HUES48 (cell line): Measurements from ENCODE around the gene TDP1.
"Not testable (repeated sequence)": the region's sequence is repeated elsewhere in the genome, so short reads cannot be mapped to it uniquely, and the experiment has no call there.

ENCODE experiments used
- H3K27ac ChIP-seq: one replicate; pipeline ENCODE4 v1.7.0; 2013; ENCODE audit warnings: low read depth, low read length, inconsistent platforms
- H3K27me3 ChIP-seq: 2 replicates; pipeline ENCODE4 v1.6.1; 2013; ENCODE audit warnings: mild to moderate bottlenecking, low read length; ENCODE audit not compliant: control insufficient read depth, insufficient read depth
- H3K36me3 ChIP-seq: 2 replicates; pipeline ENCODE4 v1.6.1; 2013; ENCODE audit warnings: low read length; ENCODE audit not compliant: control insufficient read depth, insufficient read depth
- H3K4me1 ChIP-seq: 2 replicates; pipeline ENCODE4 v1.6.1; 2013; ENCODE audit warnings: mild to moderate bottlenecking, low read length; ENCODE audit not compliant: control insufficient read depth, insufficient read depth
- H3K4me3 ChIP-seq: 2 replicates; pipeline ENCODE4 v1.5.1; 2013; ENCODE audit warnings: mild to moderate bottlenecking, low read depth, low read length
- H3K9ac ChIP-seq: 2 replicates; pipeline ENCODE4 v1.6.1; 2013; ENCODE audit warnings: mild to moderate bottlenecking, low read depth, low read length, moderate library complexity
- H3K9me3 ChIP-seq: 2 replicates; pipeline ENCODE4 v1.6.1; 2013; ENCODE audit warnings: low read length; ENCODE audit not compliant: control insufficient read depth, insufficient read depth

TDP1 gene

DNA sequence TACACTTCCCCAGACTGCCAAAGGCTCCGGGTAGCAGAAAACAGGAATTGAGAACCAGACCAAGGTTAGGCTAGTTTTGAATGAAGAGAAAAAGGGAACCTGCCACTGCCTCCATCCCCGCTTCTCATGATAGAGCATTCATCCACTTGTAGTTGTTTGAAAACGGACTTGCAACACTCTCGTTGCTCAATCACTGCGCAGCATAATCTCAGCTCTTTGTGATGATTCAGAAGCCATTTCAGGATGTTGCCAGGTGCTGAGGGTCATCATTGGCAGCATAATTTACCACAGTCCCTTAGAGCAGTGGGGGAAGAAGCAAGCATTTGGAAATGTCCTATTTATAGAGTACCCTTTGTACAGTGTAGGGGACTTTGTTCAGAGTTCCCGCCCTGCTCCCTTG is 131.7 kb downstream of the TDP1 start:
- H3K9me3 ChIP-seq: no peaks in the 10 kb centered on the region
- H3K27me3 ChIP-seq: no peaks in the 10 kb centered on the region
- H3K4me1 ChIP-seq: peaks cover 9% of the 10 kb centered on the region
- no peak overlapping the region for H3K9ac ChIP-seq
- no peak overlapping the region for H3K27ac ChIP-seq
- no peaks in the 10 kb centered on the region for H3K36me3 ChIP-seq
- H3K4me3 ChIP-seq: no peak overlapping the region

DNA sequence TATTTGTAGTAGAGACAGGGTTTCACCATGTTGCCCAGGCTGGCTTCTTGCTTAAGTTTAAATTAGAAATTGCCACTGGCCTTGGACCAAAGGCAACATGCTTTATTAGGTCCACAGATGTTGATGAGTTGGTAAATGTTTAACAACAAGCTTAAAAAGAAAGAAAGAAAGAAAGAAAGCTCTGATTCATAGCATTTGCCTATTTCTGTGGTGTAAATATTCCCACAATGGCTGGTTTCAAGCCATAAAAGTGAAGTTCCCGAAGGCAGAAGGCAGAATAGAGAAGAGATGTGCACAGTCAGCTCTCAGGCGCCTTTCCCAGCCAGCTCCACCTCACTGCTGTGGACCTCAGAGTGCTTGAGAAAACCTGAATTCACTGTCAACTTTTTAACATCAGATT is 132.4 kb downstream of the TDP1 start:
- H3K27me3 ChIP-seq: no peaks in the 10 kb centered on the region
- H3K9me3 ChIP-seq: no peaks in the 10 kb centered on the region
- no peak overlapping the region for H3K4me3 ChIP-seq
- H3K36me3 ChIP-seq: no peaks in the 10 kb centered on the region
- H3K27ac ChIP-seq: no peak overlapping the region
- peaks cover 9% of the 10 kb centered on the region for H3K4me1 ChIP-seq
- no peak overlapping the region for H3K9ac ChIP-seq

DNA sequence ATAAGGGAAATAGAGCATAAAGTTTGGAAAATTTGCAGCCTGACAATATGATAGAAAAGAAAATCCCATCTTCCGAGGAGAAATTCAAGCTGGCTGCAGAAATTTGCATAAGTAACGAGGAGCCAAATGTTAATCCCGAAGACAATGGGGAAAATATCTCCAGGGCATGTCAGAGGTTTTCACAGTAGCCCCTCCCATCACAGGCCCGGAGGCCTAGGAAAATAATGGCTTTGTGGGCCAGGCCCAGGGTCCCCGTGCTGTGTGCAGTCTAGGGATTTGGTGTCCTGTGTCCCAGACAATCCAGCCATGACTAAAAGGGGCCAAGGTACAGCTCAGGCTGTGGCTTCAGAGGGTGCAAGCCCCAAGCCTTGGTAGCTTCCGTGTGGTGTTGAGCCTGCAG is 133.8 kb downstream of the TDP1 start:
- H3K4me1 ChIP-seq, H3K9ac ChIP-seq, H3K36me3 ChIP-seq, H3K4me3 ChIP-seq, H3K27me3 ChIP-seq, H3K27ac ChIP-seq, H3K9me3 ChIP-seq: not testable (repeated sequence)

DNA sequence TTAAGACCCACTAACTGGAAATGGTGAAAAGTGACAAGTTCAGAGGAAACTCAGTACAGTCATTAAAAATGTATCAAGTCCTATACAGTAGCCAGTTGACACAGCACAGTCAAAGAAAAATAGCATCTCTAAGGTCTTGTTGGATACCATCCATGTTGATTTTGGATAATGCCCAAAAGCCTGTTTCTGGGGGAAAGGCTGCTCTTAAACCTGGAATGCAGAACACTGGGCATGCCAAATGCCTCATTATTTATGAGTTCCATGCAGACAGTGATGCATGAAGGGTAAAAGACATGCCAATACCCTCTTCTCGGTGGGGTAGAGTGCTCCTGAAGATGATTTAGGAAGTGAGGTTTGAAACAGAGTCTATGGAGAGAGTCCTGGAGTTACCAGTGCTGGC is 135.7 kb downstream of the TDP1 start:
- no peak overlapping the region for H3K9ac ChIP-seq
- H3K27ac ChIP-seq: no peak overlapping the region
- H3K4me1 ChIP-seq: peaks cover 9% of the 10 kb centered on the region
- no peaks in the 10 kb centered on the region for H3K27me3 ChIP-seq
- no peaks in the 10 kb centered on the region for H3K36me3 ChIP-seq
- no peaks in the 10 kb centered on the region for H3K9me3 ChIP-seq
- H3K4me3 ChIP-seq: no peak overlapping the region

DNA sequence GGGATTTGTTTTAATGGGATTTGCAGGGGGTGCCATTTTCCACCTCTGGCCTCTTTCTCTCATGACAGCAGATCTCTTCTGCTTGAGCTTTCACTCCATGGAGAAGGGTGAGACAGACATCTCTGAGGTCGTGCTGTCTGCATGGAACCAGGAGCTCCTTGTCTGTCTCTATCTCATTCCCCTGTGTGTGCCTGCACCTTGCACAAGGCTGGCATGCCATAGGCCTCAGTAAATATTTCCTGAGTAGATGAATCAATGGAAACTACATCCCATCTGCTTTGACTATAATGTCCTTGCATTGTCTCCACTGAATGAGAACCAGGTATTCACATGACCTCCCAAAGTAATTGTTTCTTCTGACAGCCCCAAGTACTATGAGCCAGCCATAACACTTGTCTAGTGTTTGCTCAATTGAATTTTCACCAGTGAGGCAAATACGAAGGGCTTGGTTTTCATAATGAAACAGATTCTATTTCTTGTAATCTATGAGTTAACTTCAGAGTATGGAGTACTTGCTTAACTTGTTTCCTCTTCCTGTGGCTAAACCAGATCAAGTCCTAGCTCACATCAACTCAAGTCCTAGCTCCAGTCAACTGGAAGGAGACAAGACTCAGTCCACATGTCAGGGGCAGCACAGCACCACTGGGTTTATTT is 138.3 kb downstream of the TDP1 start:
- peaks cover 8% of the 10 kb centered on the region for H3K4me1 ChIP-seq
- no peak overlapping the region for H3K27ac ChIP-seq
- H3K27me3 ChIP-seq: no peaks in the 10 kb centered on the region
- no peaks in the 10 kb centered on the region for H3K36me3 ChIP-seq
- H3K9ac ChIP-seq: no peak overlapping the region
- no peak overlapping the region for H3K4me3 ChIP-seq
- no peaks in the 10 kb centered on the region for H3K9me3 ChIP-seq
